HL-60 (cell line): ENCODE data around the gene DENND6A.
A peak's percentile ranks its signal among the peaks of the same experiment; 100 is the strongest.

Experiments used
- DNase-seq, 2 experiments: peaks; one replicate each; pipeline ENCODE4 v3.0.0-alpha.2; 2010 to 2020; ENCODE audit warnings: low read depth in 1 of 2, low spot score in 1 of 2
- H3K27ac ChIP-seq: fragments of 250-450 bp; sonication (Bioruptor Pico); replicated peaks from 2 replicates; pipeline ENCODE4 v1.5.1; 2020; ENCODE audit warnings: mild to moderate bottlenecking, moderate library complexity
- H3K27me3 ChIP-seq: fragments of 250-450 bp; sonication (Bioruptor Pico); 2 replicates; pipeline ENCODE4 v1.5.1; 2021; ENCODE audit warnings: mild to moderate bottlenecking, moderate library complexity; ENCODE audit not compliant: insufficient read depth, poor library complexity, severe bottlenecking
- H3K4me3 ChIP-seq: replicated peaks from 2 replicates; pipeline ENCODE4 v1.5.1; 2011; ENCODE audit warnings: mild to moderate bottlenecking, control low read depth, low read length; ENCODE audit not compliant: insufficient read depth
- CTCF ChIP-seq: IDR thresholded peaks from one replicate; pipeline ENCODE4 v1.5.1; 2011; ENCODE audit warnings: low read length, control low read depth, inconsistent platforms; ENCODE audit not compliant: insufficient read depth
- GABPA ChIP-seq: IDR thresholded peaks from 2 replicates; pipeline ENCODE4 v1.6.1; 2012; ENCODE audit warnings: low read depth
- POLR2AphosphoS5 ChIP-seq: IDR thresholded peaks from 2 replicates; pipeline ENCODE4 v1.6.1; 2012; ENCODE audit warnings: low read depth
- REST ChIP-seq: IDR thresholded peaks from 2 replicates; pipeline ENCODE4 v1.6.1; 2012; ENCODE audit warnings: low read depth; ENCODE audit not compliant: insufficient replicate concordance
- SPI1 ChIP-seq: IDR thresholded peaks from 2 replicates; pipeline ENCODE4 v1.6.1; 2012; ENCODE audit warnings: low read depth, mild to moderate bottlenecking, borderline replicate concordance

DENND6A gene

DNA sequence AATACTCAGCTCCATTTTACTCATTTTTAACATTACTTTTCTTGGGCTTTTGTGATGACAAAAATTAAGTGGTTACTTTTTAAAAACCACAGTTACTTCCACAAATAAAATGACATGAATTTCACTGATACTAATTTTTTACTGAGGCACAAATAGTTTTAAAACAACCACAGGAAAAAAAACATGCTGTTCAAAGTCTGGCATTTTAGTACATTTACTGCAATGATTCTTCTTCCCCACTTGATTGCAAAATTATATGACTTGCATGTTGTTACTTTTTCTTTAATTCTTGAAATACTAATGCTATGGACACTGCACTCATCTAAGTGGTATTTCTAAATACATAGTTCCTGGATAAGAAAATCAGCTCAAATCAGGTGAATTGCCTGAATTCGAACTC is 38.4 kb upstream of the DENND6A start:
- Histone ChIP-seq H3K4me3 (no peak overlapping the region), H3K27ac (peak overlapping the region; percentile 78), H3K27me3 (no peaks in the 10 kb centered on the region)
- TF ChIP-seq REST, result no peak
- no peak for TF ChIP-seq POLR2AphosphoS5
- TF ChIP-seq GABPA, result no peak
- no peak for TF ChIP-seq CTCF
- no peak for TF ChIP-seq SPI1
- no peak for DNase-seq

DNA sequence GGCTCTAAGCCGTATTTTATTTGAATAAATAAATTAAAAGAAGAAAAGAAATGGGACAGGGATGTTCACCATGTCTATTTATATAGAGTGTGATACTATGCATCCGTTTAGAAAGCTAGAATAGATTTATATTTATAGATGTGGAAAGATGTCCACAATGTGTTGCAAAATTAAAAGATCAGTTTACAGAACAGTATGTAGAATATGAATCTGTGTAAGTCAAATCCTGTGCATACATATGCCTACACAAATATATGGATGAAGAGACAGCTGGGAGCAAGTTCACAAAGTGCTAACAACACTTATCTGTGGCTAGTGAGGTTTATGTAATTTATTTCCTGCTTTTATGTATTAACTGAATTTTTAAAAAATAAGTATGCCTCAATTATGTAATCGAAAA is 37.8 kb upstream of the DENND6A start:
- TF ChIP-seq POLR2AphosphoS5, result no peak
- TF ChIP-seq GABPA, result no peak
- no peak for TF ChIP-seq CTCF
- TF ChIP-seq SPI1, result no peak
- no peak for TF ChIP-seq REST
- Histone ChIP-seq H3K27ac (peak overlapping the region; percentile 78), H3K4me3 (no peak overlapping the region), H3K27me3 (no peaks in the 10 kb centered on the region)
- no peak for DNase-seq

- TF ChIP-seq CTCF (no peak), SPI1 (peak; percentile 80)
- Histone ChIP-seq H3K27me3 (no peaks in the 10 kb centered on the region), H3K4me3 (no peak overlapping the region), H3K27ac (peak overlapping the region; percentile 78)
- peak; percentile 58 to 82 for DNase-seq
Observed at GRCh38 chr3:57729334-57730045, 36.6 kb upstream of the DENND6A start.

DNA sequence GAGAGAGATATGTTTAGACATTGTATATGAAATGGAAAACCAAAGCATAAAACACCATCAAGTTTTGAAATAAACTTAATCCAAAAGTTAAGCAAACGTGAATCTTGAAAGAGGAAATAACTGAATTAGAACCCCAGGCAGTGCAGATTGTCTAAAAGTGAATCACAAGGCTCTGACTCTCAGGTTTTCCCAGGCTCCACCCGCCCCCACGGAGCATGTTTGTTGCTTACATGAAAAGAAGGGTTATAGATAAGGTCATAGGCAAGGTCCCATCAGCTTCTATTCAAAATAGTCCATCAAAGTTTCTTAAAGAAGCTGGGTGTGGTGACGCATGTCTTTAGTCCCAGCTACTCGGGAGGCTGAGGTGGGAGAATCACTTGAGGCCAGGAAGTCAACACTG is 34.2 kb upstream of the DENND6A start:
- Histone ChIP-seq H3K27me3 (no peaks in the 10 kb centered on the region), H3K4me3 (no peak overlapping the region), H3K27ac (no peak overlapping the region)
- TF ChIP-seq POLR2AphosphoS5, result no peak
- TF ChIP-seq REST, result no peak
- no peak for TF ChIP-seq SPI1
- TF ChIP-seq CTCF, result no peak
- no peak for TF ChIP-seq GABPA
- DNase-seq, result no peak
